Adrenal gland (tissue), 12 donors: Measurements from ENCODE around the gene AADAC. TPM values are rescaled to one million over a fixed set of nuclear protein-coding genes. Genes with fewer than 3 reads are reported as not detected.

Source experiments
- DNase-seq, 7 donors: peaks; one replicate each; pipeline ENCODE4 v3.0.0-alpha.2; 2019 to 2020
- H3K27ac ChIP-seq, 5 donors: fragments of 200-600 bp; sonication (generic) in 4 of 5; 1 replicate in 3 of 5; 2 replicates in 2 of 5; pipeline versions ENCODE4 v1.5.1 to v1.8.0; 2016 to 2020; ENCODE audit warnings: mild to moderate bottlenecking in 1 of 5
- H3K27me3 ChIP-seq: fragments of 200-600 bp; 2 replicates; pipeline ENCODE4 v1.8.0; 2021
- H3K36me3 ChIP-seq, 2 donors: fragments of 200-600 bp; replicated peaks in 1 of 2; 1 replicate in 1 of 2; 2 replicates in 1 of 2; pipeline versions ENCODE4 v1.5.1 to v1.8.0; 2018 to 2022
- H3K4me1 ChIP-seq, 2 donors: fragments of 200-600 bp; replicated peaks in 1 of 2; 1 replicate in 1 of 2; 2 replicates in 1 of 2; pipeline versions ENCODE4 v1.5.1 to v1.8.0; 2018 to 2021
- H3K4me3 ChIP-seq, 4 donors: fragments of 200-600 bp; sonication (generic) in 3 of 4; one replicate each; pipeline ENCODE4 v1.5.1; 2016 to 2018
- H3K9me3 ChIP-seq, 3 donors: fragments of 200-600 bp; sonication (generic) in 1 of 3; replicated peaks in 1 of 3; 1 replicate in 2 of 3; 2 replicates in 1 of 3; pipeline versions ENCODE4 v1.5.1 to v1.8.0; 2016 to 2021
- CTCF ChIP-seq, 6 experiments: fragments of 450-650 bp in 4 of 6; fragments of 200-600 bp in 2 of 6; sonication (generic) in 1 of 6; IDR thresholded peaks; 1 replicate in 5 of 6; 2 replicates in 1 of 6; pipeline versions ENCODE4 v1.5.1 to v1.8.0; 2016 to 2021; ENCODE audit warnings: antibody characterized with exemption in 6 of 6, mild to moderate bottlenecking in 2 of 6, moderate library complexity in 1 of 6
- POLR2A ChIP-seq, 2 donors: fragments of 450-650 bp; IDR thresholded peaks; one replicate each; pipeline ENCODE4 v1.6.1; 2017; ENCODE audit warnings: antibody characterized with exemption in 2 of 2, mild to moderate bottlenecking in 2 of 2, moderate library complexity in 1 of 2
- WGBS, 4 donors: extraction: QIAGEN DNeasy Blood & Tissue Kit in 2 of 4; methylation state at CpG; one replicate each; pipeline versions ENCODE4 v1.1.5 to v1.1.7; 2013 to 2017; 5-methylcytosine and 5-hydroxymethylcytosine counted together
- intact Hi-C, 2 donors: fragments of 100-400 bp; cut with DNase I; formaldehyde crosslinking; loops; one replicate each; pipeline versions ENCODE4 v1.14.1 to v1.15.0; 2022 to 2023
- polyA plus RNA-seq, 3 donors: library from polyadenylated mRNA; stranded (reverse); fragments of 200-250 nt in 2 of 3; fragments of 350-450 nt in 1 of 3; fragmentation: Illumina TruSeq in 1 of 3; extraction: RNeasy Lipid Tissue Mini Kit (QIAGEN cat#74804) in 1 of 3; gene quantifications; one replicate each; pipeline ENCODE4 v1.2.3, GENCODE V29; 2013 to 2014
- total RNA-seq, 9 donors: library from RNA; depleted of rRNA in 4 of 9; stranded (reverse); fragments of >200 nt in 4 of 9; fragments of 120-200 nt in 1 of 9; fragmentation: NEBNext Ultra II Directional in 1 of 9; extraction: Animal tissue kit (Norgen Biotek cat#: 25700) in 1 of 9; gene quantifications; one replicate each; pipeline versions ENCODE4 v1.1.0 to v1.2.4, GENCODE V29; 2013 to 2023
- donor health status: healthy with polysubstance abuse.
- donor health status: Bipolar disorder and iron deficiency.
- donor health status: DM: yes; HTN: yes; CAD: no.
- donor health status: DM: no; HTN: no; CAD: no.
- donor health status: DM: no; HTN: no; CAD: no.
- donor health status: DM: yes; HTN: yes; CAD: no.

Gene AADAC
- total and polyA plus RNA-seq, 12 donors: 26.9 to 1,013 (median 227) TPM

- no peaks in the 10 kb centered on the region for H3K36me3 ChIP-seq
- intact Hi-C loops: no loop called here
- H3K4me3 ChIP-seq: no peak overlapping the region
- no peak for DNase-seq
- peaks cover 17 to 32% of the 10 kb centered on the region in 2 donors for H3K4me1 ChIP-seq
- no peaks in the 10 kb centered on the region for H3K9me3 ChIP-seq
- H3K27me3 ChIP-seq: no peaks in the 10 kb centered on the region
- no peak overlapping the region for H3K27ac ChIP-seq
- TF ChIP-seq CTCF (IDR thresholded peaks at IDR 0.05) (no peak), POLR2A (IDR thresholded peaks at IDR 0.05) (no peak)
These were observed 39.0 kb upstream of the AADAC start for GRCh38 chr3:151774910-151775309.

GRCh38 chr3:151775314-151776258 is 38.3 kb upstream of the AADAC start:
- Histone ChIP-seq H3K27me3 (no peaks in the 10 kb centered on the region), H3K36me3 (no peaks in the 10 kb centered on the region), H3K27ac (no peak overlapping the region), H3K4me1 (peaks cover 11 to 25% of the 10 kb centered on the region in 2 donors), H3K4me3 (no peak overlapping the region), H3K9me3 (no peaks in the 10 kb centered on the region)
- 64 to 76% (median 74%) methylated on average over 4 of the region's 4 CpGs for WGBS, 4 donors
- DNase-seq: no peak
- intact Hi-C loops: no loop called here
- TF ChIP-seq POLR2A (IDR thresholded peaks at IDR 0.05) (no peak), CTCF (IDR thresholded peaks at IDR 0.05) (no peak)

GRCh38 chr3:151776259-151776740 is 37.6 kb upstream of the AADAC start:
- Histone ChIP-seq H3K4me1 (peaks cover 5 to 18% of the 10 kb centered on the region in 2 donors), H3K27ac (no peak overlapping the region), H3K9me3 (no peaks in the 10 kb centered on the region), H3K27me3 (no peaks in the 10 kb centered on the region), H3K36me3 (no peaks in the 10 kb centered on the region), H3K4me3 (no peak overlapping the region)
- 88 to 94% (median 91%) methylated on average over 1 of the region's 1 CpG for WGBS, 4 donors
- intact Hi-C loops: no loop called here
- no peak for DNase-seq
- TF ChIP-seq CTCF (IDR thresholded peaks at IDR 0.05): no peak
- no peak for TF ChIP-seq POLR2A (IDR thresholded peaks at IDR 0.05)

GRCh38 chr3:151777880-151778279 is 36.0 kb upstream of the AADAC start:
- H3K4me1 ChIP-seq: peaks cover 0 to 8% of the 10 kb centered on the region in 2 donors
- H3K27me3 ChIP-seq: no peaks in the 10 kb centered on the region
- no peaks in the 10 kb centered on the region for H3K36me3 ChIP-seq
- TF ChIP-seq CTCF (IDR thresholded peaks at IDR 0.05) (no peak), POLR2A (IDR thresholded peaks at IDR 0.05) (no peak)
- 84 to 91% (median 86%) methylated on average over 2 of the region's 2 CpGs for WGBS, 4 donors
- no peaks in the 10 kb centered on the region for H3K9me3 ChIP-seq
- intact Hi-C loops: no loop called here
- no peak overlapping the region for H3K4me3 ChIP-seq
- H3K27ac ChIP-seq: no peak overlapping the region
- no peak for DNase-seq
